Thyroid gland (tissue), 4 donors: ENCODE results near the gene C15orf61.

Source experiments
- POLR2A ChIP-seq, 2 donors: fragments of 450-650 bp; IDR thresholded peaks; one replicate each; pipeline ENCODE4 v1.6.1; 2017; ENCODE audit warnings: antibody characterized with exemption in 2 of 2, mild to moderate bottlenecking in 2 of 2, moderate library complexity in 1 of 2
- TF ChIP-seq, protein P1 (sequence below), 6 experiments: fragments of 200-600 bp in 3 of 6; fragments of 450-650 bp in 3 of 6; sonication (generic) in 3 of 6; IDR thresholded peaks; one replicate each; pipeline ENCODE4 v1.5.1; 2016 to 2019; ENCODE audit warnings: antibody characterized with exemption in 6 of 6, mild to moderate bottlenecking in 2 of 6, inconsistent platforms in 1 of 6, moderate library complexity in 1 of 6

DNA sequence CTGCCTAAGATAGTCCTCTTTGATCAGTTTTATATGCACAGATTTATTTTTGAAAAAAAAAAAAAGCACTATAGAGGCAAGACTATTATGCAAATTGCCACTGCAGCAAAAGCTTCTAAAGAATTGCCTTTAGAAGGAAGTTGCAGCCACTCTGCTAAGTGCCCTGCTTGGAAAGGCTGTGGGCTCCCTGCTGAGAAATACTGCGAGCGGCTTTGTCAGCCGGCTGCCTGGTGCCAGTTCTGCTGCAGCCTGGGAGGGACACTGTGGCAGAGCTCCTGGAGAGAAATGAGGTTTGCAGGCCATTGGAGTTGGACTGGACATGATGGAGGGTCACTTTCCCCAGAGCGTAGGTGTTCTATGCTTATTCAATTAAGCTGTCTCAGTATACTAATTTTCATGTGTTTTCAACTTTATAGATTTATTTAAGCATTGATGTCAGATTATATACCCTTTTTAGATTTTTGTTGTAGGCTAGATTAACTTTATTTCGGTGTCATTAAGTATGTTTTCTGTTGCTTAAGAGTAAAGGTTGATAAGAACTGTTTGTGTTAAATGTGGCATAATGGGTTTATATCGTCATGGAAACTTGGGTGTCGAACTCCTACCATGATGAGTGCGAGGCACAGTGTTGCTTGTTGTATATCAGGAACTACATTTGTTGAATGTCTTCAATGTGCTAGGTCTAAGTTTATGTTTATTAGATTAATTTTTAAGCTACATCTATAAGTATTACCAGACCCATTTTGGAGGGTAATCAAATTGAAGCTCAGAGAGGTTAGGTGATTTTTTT is 28.1 kb downstream of the C15orf61 start:
- TF ChIP-seq, protein P1, sequence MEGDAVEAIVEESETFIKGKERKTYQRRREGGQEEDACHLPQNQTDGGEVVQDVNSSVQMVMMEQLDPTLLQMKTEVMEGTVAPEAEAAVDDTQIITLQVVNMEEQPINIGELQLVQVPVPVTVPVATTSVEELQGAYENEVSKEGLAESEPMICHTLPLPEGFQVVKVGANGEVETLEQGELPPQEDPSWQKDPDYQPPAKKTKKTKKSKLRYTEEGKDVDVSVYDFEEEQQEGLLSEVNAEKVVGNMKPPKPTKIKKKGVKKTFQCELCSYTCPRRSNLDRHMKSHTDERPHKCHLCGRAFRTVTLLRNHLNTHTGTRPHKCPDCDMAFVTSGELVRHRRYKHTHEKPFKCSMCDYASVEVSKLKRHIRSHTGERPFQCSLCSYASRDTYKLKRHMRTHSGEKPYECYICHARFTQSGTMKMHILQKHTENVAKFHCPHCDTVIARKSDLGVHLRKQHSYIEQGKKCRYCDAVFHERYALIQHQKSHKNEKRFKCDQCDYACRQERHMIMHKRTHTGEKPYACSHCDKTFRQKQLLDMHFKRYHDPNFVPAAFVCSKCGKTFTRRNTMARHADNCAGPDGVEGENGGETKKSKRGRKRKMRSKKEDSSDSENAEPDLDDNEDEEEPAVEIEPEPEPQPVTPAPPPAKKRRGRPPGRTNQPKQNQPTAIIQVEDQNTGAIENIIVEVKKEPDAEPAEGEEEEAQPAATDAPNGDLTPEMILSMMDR (IDR thresholded peaks at IDR 0.05), result no peak
- TF ChIP-seq POLR2A (IDR thresholded peaks at IDR 0.05), result no peak
